ENCODE results near the gene CCNB1.

Gene CCNB1

GRCh38 chr5:69166686-69167492 lies at the start of gene CCNB1:
CCNB1 (plus strand) TSS chr5:69167150; CDS start chr5:69167263, 113 bp downstream.
- Histone ChIP-seq H3K4me3 (replicated peaks; ENCODE audit: low read depth, low read length) (peak within 1 kb of the TSS; percentile 93), H3K27me3 (replicated peaks; ENCODE audit: control insufficient read depth, insufficient read depth, low read length) (no peaks in the 10 kb centered on the region), H3K36me3 (ENCODE audit: control insufficient read depth, insufficient read depth, low read length) (peaks cover 1% of the 10 kb centered on the region; the same call in 1 of the 2 replicates)
- peak; percentile 16 for TF ChIP-seq CTCF (IDR thresholded peaks at IDR 0.05; ENCODE audit: insufficient read depth, low read length, poor library complexity, severe bottlenecking)
- DNase-seq (ENCODE audit: extremely low read depth, insufficient read length): peak; percentile 98

GRCh38 chr5:69129413-69129812 lies 37.5 kb upstream of the CCNB1 start:
- H3K36me3 ChIP-seq (ENCODE audit: control insufficient read depth, insufficient read depth, low read length): no peaks in the 10 kb centered on the region; the same call in none of the 2 replicates
- no peak for DNase-seq (ENCODE audit: extremely low read depth, insufficient read length)
- H3K27me3 ChIP-seq (replicated peaks; ENCODE audit: control insufficient read depth, insufficient read depth, low read length): no peaks in the 10 kb centered on the region
- TF ChIP-seq CTCF (IDR thresholded peaks at IDR 0.05; ENCODE audit: insufficient read depth, low read length, poor library complexity, severe bottlenecking): no peak
- no peak overlapping the region for H3K4me3 ChIP-seq (replicated peaks; ENCODE audit: low read depth, low read length)

GRCh38 chr5:69130241-69130640 lies 36.7 kb upstream of the CCNB1 start:
- TF ChIP-seq CTCF (IDR thresholded peaks at IDR 0.05; ENCODE audit: insufficient read depth, low read length, poor library complexity, severe bottlenecking): no peak
- no peaks in the 10 kb centered on the region; the same call in none of the 2 replicates for H3K36me3 ChIP-seq (ENCODE audit: control insufficient read depth, insufficient read depth, low read length)
- no peaks in the 10 kb centered on the region for H3K27me3 ChIP-seq (replicated peaks; ENCODE audit: control insufficient read depth, insufficient read depth, low read length)
- H3K4me3 ChIP-seq (replicated peaks; ENCODE audit: low read depth, low read length): no peak overlapping the region
- no peak for DNase-seq (ENCODE audit: extremely low read depth, insufficient read length)

GRCh38 chr5:69131304-69131703 lies 35.6 kb upstream of the CCNB1 start:
- no peak for TF ChIP-seq CTCF (IDR thresholded peaks at IDR 0.05; ENCODE audit: insufficient read depth, low read length, poor library complexity, severe bottlenecking)
- H3K27me3 ChIP-seq (replicated peaks; ENCODE audit: control insufficient read depth, insufficient read depth, low read length): no peaks in the 10 kb centered on the region
- H3K36me3 ChIP-seq (ENCODE audit: control insufficient read depth, insufficient read depth, low read length): no peaks in the 10 kb centered on the region; the same call in none of the 2 replicates
- H3K4me3 ChIP-seq (replicated peaks; ENCODE audit: low read depth, low read length): no peak overlapping the region
- no peak for DNase-seq (ENCODE audit: extremely low read depth, insufficient read length)

GRCh38 chr5:69134126-69134525 lies 32.8 kb upstream of the CCNB1 start:
- Histone ChIP-seq H3K36me3 (ENCODE audit: control insufficient read depth, insufficient read depth, low read length) (no peaks in the 10 kb centered on the region; the same call in none of the 2 replicates), H3K27me3 (replicated peaks; ENCODE audit: control insufficient read depth, insufficient read depth, low read length) (no peaks in the 10 kb centered on the region), H3K4me3 (replicated peaks; ENCODE audit: low read depth, low read length) (no peak overlapping the region)
- no peak for TF ChIP-seq CTCF (IDR thresholded peaks at IDR 0.05; ENCODE audit: insufficient read depth, low read length, poor library complexity, severe bottlenecking)
- DNase-seq (ENCODE audit: extremely low read depth, insufficient read length): no peak
